Measurements from ENCODE around the gene TAL1.
A peak's percentile ranks its signal among the peaks of the same experiment; 100 is the strongest.
"Not testable (repeated sequence)": the region's sequence is repeated elsewhere in the genome, so short reads cannot be mapped to it uniquely, and the experiment has no call there.

TAL1 gene

DNA sequence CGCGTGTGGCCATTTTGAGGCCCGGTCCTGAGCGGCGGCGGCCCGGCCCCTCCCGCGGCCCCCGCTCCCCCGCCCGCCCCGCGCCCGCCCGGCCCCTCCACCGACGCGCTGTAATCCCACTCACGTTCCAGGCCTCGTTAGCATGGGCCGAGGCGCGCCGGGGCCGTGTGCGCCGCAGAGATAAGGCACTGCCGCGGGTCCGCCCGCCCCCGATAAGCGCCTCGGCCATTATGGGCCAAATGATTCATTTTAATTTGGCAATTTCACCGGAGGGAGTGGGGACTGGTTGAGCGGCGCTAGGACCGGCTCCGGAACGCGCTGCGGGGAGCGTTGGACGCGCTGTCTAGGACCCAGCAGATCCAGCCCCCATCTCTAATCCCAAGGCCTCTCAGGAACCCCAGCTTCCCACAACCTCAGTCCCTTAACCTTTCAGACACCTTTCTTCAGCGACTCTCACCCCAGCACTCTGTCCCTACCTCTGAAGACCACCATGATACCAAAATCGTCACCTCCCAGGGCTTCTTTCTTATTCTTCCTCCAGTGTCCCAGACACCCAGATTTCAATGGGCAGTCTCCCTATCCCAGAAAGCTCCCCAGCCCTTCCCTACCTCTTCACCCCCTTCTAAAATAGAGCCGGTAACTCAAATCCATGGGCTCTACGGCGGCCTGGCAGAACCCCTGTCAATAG is at the start of gene TAL1:
TAL1 (minus strand) TSS at position 39 of the 688 bp plus-strand sequence. CDS start 6,337 bp downstream, outside the sequence.
- H3K9me3 Mint-ChIP-seq, result no peaks in the 10 kb centered on the region
- H3K36me3 Mint-ChIP-seq (ENCODE audit: low read depth), result peaks cover 3% of the 10 kb centered on the region
- DNase-seq (ENCODE audit: low spot score), result no peak
- H3K27me3 Mint-ChIP-seq (ENCODE audit: low read depth), result peaks cover 84% of the 10 kb centered on the region
- peak within 1 kb of the TSS; percentile 72 for H3K4me3 Mint-ChIP-seq
- H3K4me1 Mint-ChIP-seq (ENCODE audit: low read depth), result peaks cover 35% of the 10 kb centered on the region
- peak within 1 kb of the TSS; percentile 14 for H3K27ac Mint-ChIP-seq

DNA sequence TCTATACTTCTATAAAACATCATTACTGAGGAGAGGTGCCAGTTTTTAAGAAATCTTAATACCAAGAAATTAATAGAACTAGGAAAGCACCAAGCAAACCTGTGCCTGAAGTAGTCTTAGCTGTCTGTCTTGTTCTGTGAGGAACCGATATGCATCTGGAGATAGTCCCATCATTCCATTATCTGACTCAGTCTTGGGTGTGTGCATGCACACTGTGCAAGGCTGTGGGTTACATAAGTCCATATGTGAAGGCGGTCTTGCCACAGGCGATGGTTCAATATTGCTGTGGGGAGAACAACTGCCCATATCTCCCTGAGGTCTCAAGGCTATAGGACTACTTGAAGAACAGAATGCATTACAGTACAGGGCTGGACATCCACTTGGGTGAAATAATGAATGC is 48.1 kb upstream of the TAL1 start:
- no peak for DNase-seq (ENCODE audit: low spot score)

DNA sequence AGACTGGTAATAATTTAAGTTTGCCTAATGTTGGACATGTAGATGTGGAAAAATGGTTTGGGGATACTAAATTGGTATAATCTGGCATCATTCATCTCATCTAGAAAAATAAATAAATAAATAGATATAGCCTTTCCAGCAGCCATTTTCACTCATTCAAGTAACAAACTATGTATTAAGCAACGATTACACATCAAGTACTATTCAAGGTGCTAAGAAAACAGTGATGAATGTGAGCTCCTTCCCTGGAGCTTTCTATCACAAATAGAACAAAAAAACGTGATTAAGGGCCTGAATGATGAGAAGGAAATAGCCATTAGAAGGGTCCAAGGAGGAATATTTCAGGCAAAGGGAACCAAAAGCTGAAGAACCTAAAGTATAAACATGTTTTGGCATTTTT is 44.8 kb upstream of the TAL1 start:
- no peaks in the 10 kb centered on the region for H3K9me3 Mint-ChIP-seq
- no peak for DNase-seq (ENCODE audit: low spot score)
- no peaks in the 10 kb centered on the region for H3K27me3 Mint-ChIP-seq (ENCODE audit: low read depth)
- H3K4me3 Mint-ChIP-seq, result no peak overlapping the region
- peaks cover 14% of the 10 kb centered on the region for H3K4me1 Mint-ChIP-seq (ENCODE audit: low read depth)
- H3K36me3 Mint-ChIP-seq (ENCODE audit: low read depth), result peaks cover 48% of the 10 kb centered on the region
- no peak overlapping the region for H3K27ac Mint-ChIP-seq

More for the DNA sequence above, 48.1 kb upstream of the TAL1 start:
- peaks cover 40% of the 10 kb centered on the region for H3K36me3 Mint-ChIP-seq (ENCODE audit: low read depth)
- H3K4me1 Mint-ChIP-seq (ENCODE audit: low read depth), result peaks cover 5% of the 10 kb centered on the region
- H3K27me3 Mint-ChIP-seq (ENCODE audit: low read depth), result no peaks in the 10 kb centered on the region
- H3K4me3 Mint-ChIP-seq, result no peak overlapping the region
- H3K9me3 Mint-ChIP-seq, result no peaks in the 10 kb centered on the region
- H3K27ac Mint-ChIP-seq, result no peak overlapping the region

DNA sequence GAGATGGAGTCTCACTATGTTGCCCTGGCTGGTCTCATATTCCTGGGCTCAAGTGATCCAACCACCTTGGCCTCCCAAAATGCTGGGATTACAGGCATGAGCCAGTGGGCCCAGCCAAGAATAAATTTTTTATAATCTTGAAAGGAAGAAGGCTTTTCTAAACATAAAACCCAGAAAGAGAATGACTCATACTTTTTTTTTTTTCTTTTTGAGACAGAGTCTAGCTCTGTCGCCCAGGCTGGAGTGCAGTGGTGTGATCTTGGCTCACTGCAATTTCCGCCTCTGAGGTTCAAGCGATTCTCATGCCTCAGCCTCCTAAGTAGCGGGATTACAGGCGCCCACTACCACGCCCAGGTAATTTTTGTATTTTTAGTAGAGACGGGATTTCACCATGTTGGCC is 43.8 kb upstream of the TAL1 start:
- H3K36me3 Mint-ChIP-seq (ENCODE audit: low read depth), result peaks cover 45% of the 10 kb centered on the region
- H3K4me1 Mint-ChIP-seq (ENCODE audit: low read depth), result peaks cover 14% of the 10 kb centered on the region
- H3K27ac Mint-ChIP-seq; H3K4me3 Mint-ChIP-seq; H3K9me3 Mint-ChIP-seq; H3K27me3 Mint-ChIP-seq (ENCODE audit: low read depth); DNase-seq (ENCODE audit: low spot score): not testable (repeated sequence)

DNA sequence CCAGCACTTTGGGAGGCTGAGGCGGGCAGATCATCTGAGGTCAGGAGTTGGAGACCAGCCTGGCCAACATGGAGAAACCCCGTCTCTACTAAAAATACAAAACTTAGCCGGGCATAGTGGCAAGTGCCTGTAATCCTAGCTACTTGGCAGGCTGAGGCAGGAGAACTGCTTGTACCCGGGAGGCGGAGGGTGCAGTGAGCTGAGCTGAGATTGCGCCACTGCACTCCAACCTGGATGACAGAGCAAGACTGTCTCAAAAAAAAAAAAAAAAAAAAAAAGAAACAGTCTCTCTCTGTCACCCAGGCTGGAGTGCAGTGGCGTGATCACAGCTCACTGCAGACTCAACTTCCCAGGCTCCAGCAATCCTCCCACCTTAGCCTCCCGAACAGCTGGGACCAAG is 33.5 kb upstream of the TAL1 start:
- not testable (repeated sequence) for H3K4me1 Mint-ChIP-seq (ENCODE audit: low read depth); DNase-seq (ENCODE audit: low spot score); H3K27me3 Mint-ChIP-seq (ENCODE audit: low read depth); H3K9me3 Mint-ChIP-seq; H3K27ac Mint-ChIP-seq; H3K4me3 Mint-ChIP-seq
- peaks cover 36% of the 10 kb centered on the region for H3K36me3 Mint-ChIP-seq (ENCODE audit: low read depth)

DNA sequence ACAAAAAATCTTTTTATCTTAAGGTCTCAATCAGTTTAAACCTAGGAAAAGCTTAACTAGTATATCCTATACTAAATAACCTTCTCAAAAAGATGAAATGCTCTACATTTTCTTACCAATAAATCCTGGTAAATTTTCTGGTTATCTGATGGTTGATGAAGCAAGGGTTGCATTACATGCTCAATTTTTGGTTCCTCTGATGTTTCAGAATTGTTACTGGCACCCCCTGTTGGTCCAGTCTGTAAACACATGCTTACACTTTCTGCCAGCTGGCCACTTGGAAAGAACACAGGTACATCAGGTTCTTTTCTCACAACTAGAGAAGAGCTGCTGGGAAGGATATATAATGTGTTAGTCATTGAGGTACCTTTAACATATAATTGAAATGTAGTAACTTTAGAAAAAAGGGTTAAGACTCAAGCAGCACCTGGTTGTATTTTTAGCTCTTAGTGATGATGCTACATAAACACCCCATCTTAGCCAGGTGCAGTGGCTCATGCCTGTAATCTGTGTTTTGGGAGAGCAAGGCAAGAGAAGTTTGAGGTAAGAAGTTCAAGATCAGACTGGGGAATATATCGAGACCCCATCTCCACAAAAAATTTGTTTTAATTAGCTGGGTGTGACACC is 30.9 kb upstream of the TAL1 start:
- no peaks in the 10 kb centered on the region for H3K4me1 Mint-ChIP-seq (ENCODE audit: low read depth)
- no peaks in the 10 kb centered on the region for H3K27me3 Mint-ChIP-seq (ENCODE audit: low read depth)
- H3K9me3 Mint-ChIP-seq, result no peaks in the 10 kb centered on the region
- peaks cover 31% of the 10 kb centered on the region for H3K36me3 Mint-ChIP-seq (ENCODE audit: low read depth)
- peak; percentile 14 for DNase-seq (ENCODE audit: low spot score)
- no peak overlapping the region for H3K27ac Mint-ChIP-seq
- no peak overlapping the region for H3K4me3 Mint-ChIP-seq

DNA sequence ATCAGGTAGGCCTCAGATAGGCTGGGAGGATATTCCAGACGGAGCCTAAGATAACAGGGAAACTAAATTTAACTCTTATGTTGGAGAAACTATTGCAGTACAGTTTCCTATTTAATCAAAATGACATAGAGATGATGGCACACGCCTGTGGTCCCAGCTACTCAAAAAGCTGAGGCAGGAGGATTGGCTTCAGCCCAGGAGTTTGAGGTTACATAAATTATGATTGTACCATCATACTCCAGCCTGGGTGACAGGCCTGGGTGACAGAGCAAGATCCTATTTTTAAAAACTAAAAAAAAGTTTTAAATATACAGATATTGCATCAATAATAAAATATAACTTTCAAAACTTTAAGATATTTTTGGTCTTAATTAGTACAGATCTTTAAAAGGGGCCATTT is 25.2 kb upstream of the TAL1 start:
- H3K27me3 Mint-ChIP-seq (ENCODE audit: low read depth), result no peaks in the 10 kb centered on the region
- H3K9me3 Mint-ChIP-seq, result no peaks in the 10 kb centered on the region
- peaks cover 33% of the 10 kb centered on the region for H3K36me3 Mint-ChIP-seq (ENCODE audit: low read depth)
- H3K27ac Mint-ChIP-seq, result no peak overlapping the region
- H3K4me3 Mint-ChIP-seq, result no peak overlapping the region
- H3K4me1 Mint-ChIP-seq (ENCODE audit: low read depth), result no peaks in the 10 kb centered on the region
- no peak for DNase-seq (ENCODE audit: low spot score)

DNA sequence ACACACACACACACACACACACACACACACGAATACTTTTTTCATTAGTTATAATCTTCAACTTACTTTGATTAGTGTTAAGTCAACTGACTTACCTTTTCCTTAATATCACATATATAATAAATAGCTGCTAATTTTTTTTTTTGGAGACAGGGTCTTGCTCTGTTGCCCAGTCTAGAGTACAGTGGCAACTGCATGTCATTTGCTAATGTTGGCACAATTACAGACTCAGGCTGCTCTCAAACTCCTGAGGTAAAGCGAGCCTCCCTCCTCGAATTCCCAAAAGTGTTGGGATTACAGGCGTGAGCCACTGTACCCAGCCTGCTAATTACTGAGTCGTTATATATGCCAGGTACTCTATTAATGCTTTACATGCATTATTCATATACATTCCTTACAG is 20.8 kb upstream of the TAL1 start:
- Mint-ChIP-seq H3K27ac (no peak overlapping the region), H3K9me3 (no peaks in the 10 kb centered on the region), H3K27me3 (ENCODE audit: low read depth) (no peaks in the 10 kb centered on the region), H3K36me3 (ENCODE audit: low read depth) (peaks cover 34% of the 10 kb centered on the region), H3K4me1 (ENCODE audit: low read depth) (no peaks in the 10 kb centered on the region), H3K4me3 (no peak overlapping the region)
- DNase-seq (ENCODE audit: low spot score), result no peak

DNA sequence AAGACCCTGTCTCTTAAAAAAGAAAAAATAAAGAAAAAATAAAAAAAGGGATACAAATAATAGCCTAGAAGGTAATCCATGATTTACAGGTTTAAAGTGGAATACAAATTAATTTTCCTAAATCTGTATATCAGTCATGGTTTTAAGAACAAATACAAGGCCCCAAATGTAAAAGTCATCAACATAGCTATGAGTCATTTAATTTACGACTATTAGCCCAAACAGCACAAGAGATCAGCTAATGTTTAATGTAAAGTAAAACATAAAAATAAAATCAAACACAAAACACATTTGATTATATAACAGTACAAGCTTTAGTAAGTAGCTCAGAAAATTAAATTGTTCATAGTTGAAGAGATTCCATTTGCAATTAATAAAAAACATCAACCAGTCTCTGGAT is 20.3 kb upstream of the TAL1 start:
- no peaks in the 10 kb centered on the region for H3K27me3 Mint-ChIP-seq (ENCODE audit: low read depth)
- peaks cover 30% of the 10 kb centered on the region for H3K36me3 Mint-ChIP-seq (ENCODE audit: low read depth)
- no peak overlapping the region for H3K4me3 Mint-ChIP-seq
- no peaks in the 10 kb centered on the region for H3K9me3 Mint-ChIP-seq
- no peak overlapping the region for H3K27ac Mint-ChIP-seq
- no peak for DNase-seq (ENCODE audit: low spot score)
- no peaks in the 10 kb centered on the region for H3K4me1 Mint-ChIP-seq (ENCODE audit: low read depth)

DNA sequence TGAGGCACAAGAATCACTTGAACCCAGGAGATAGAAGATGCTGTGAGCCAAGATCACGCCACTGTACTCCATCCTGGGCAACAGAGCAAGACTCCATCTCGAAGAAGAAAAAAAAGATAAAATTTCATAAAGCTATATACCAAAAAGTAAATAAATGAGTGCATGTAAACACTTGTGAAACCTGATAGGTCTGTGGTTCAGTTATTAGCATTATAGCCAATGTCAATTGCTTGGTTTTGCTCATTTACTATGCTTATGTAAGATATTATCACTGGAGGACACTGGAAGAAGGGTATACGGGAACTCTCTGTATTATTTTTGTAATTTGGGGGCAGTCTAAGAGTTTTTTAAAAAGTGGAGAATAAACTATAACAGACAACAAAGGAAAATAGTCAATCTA is 17.7 kb upstream of the TAL1 start:
- no peaks in the 10 kb centered on the region for H3K9me3 Mint-ChIP-seq
- H3K4me3 Mint-ChIP-seq, result no peak overlapping the region
- no peaks in the 10 kb centered on the region for H3K4me1 Mint-ChIP-seq (ENCODE audit: low read depth)
- H3K27ac Mint-ChIP-seq, result no peak overlapping the region
- peaks cover 11% of the 10 kb centered on the region for H3K27me3 Mint-ChIP-seq (ENCODE audit: low read depth)
- H3K36me3 Mint-ChIP-seq (ENCODE audit: low read depth), result peaks cover 18% of the 10 kb centered on the region
- DNase-seq (ENCODE audit: low spot score), result no peak

DNA sequence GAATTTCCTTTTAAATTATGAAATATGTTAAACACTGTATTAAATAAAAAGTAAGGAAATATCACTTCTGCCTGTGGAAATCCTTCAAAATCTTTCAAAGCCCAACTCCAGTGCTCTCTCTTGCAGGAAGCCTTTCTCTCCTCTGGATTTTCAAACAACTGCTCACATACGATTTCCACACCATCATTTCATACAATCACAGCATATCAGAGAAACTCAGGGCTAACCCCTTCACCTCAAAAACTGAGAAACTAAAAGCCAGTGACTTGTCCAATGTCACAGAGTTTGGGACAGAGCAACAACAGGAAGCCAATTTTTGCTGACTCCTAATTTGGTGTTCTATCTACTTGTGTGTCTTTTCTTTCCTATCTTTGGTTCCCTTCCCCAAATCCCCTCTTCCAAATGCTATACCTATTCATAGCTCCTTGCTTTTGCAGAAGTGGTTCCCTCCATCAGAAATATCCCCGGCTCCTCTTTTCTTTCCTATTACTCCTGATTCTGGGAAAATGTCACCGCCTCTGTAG is 12.4 kb upstream of the TAL1 start:
- Mint-ChIP-seq H3K4me1 (ENCODE audit: low read depth) (peaks cover 20% of the 10 kb centered on the region), H3K36me3 (ENCODE audit: low read depth) (peaks cover 4% of the 10 kb centered on the region), H3K27me3 (ENCODE audit: low read depth) (peaks cover 31% of the 10 kb centered on the region), H3K27ac (no peak overlapping the region), H3K9me3 (no peaks in the 10 kb centered on the region), H3K4me3 (no peak overlapping the region)
- no peak for DNase-seq (ENCODE audit: low spot score)

DNA sequence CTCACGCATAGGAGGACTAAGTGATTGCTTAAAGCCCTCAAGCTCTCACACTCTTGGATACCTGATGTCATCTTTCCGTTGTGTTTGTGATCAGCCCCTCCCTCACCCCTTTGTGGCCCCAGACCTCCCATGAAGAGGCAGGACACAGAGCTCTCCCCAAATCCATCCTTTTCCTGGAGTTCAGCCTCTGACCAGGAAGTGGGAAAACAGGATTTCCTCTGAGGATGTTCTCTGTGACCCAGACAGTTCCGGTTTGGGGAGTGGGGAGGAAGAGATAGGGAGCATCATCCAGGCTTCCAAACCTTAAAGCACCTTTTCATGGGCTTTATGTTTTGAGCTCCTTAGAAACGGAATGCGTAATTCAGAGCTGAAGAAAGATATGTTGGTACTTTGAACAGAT is 11.9 kb upstream of the TAL1 start:
- no peak overlapping the region for H3K27ac Mint-ChIP-seq
- no peak for DNase-seq (ENCODE audit: low spot score)
- H3K27me3 Mint-ChIP-seq (ENCODE audit: low read depth), result peaks cover 31% of the 10 kb centered on the region
- H3K9me3 Mint-ChIP-seq, result no peaks in the 10 kb centered on the region
- peaks cover 1% of the 10 kb centered on the region for H3K36me3 Mint-ChIP-seq (ENCODE audit: low read depth)
- H3K4me3 Mint-ChIP-seq, result no peak overlapping the region
- peaks cover 25% of the 10 kb centered on the region for H3K4me1 Mint-ChIP-seq (ENCODE audit: low read depth)

DNA sequence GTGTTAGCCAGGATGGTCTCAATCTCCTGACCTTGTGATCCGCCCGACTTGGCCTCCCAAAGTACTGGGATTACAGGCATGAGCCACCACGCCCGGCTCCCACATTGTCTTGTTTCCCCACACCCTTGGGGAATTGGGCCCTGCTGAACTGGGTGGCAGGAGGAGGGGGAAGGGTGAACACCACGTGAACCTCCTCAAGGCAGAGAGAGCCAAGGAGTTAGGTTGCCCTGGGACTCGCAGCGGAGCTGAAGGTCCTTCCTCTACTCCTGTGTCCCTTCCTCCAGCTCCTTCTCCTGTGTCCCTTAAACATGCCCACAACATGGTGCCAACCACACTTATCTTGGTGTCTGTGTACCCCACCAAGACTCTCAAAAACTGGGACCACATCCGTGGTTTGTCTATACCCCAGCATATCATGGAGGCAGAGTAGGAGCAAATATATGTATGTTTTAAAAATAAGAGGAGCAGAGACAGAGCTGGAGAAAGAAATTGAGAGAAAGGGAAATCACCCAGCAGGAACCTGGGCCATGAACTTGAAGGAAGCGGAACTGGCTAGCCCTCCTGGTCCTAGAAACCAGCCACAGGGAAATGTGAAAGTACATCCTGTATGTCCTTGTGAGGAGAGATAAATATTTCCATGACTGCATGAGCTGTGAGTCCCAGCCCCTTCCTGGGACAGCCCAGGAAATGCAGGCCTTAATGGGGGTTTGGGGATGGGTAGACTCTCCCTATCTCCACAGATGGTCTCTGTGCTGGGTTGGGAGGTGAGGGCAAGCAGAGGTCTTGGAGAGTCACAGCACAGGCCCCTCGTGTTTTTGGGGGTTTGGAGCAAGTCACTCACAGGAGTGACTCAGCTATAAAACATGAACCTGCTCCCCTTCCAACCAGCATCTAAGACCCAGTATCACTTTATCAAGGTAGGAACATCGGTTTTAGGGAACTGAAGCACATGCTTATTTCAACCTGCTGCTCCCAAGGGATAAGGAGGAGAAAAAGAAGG is 9.4 kb upstream of the TAL1 start:
- H3K27me3 Mint-ChIP-seq (ENCODE audit: low read depth), result peaks cover 31% of the 10 kb centered on the region
- no peaks in the 10 kb centered on the region for H3K36me3 Mint-ChIP-seq (ENCODE audit: low read depth)
- H3K27ac Mint-ChIP-seq, result no peak overlapping the region
- no peak for DNase-seq (ENCODE audit: low spot score)
- peaks cover 41% of the 10 kb centered on the region for H3K4me1 Mint-ChIP-seq (ENCODE audit: low read depth)
- H3K4me3 Mint-ChIP-seq, result no peak overlapping the region
- H3K9me3 Mint-ChIP-seq, result no peaks in the 10 kb centered on the region
